Activated CD4-positive, alpha-beta T cell treated with anti-CD3 and anti-CD28 coated beads for 36 hours (primary cell): ENCODE measurements around the gene SHISAL1. TPM values are rescaled to one million over a fixed set of nuclear protein-coding genes. Genes with fewer than 3 reads are reported as not detected.

ENCODE experiments used
- ATAC-seq: fragments of 200-7000 bp; cut with Tn5 transposase; one replicate; pipeline ENCODE4 v1.10.0; 2021; ENCODE audit warnings: mild to moderate bottlenecking, moderate library complexity
- CTCF ChIA-PET: fragments of 350-600 bp; sonication (Branson Sonifier 250); formaldehyde crosslinking; loops from one replicate; lab custom pipeline; 2021; ENCODE audit warnings: antibody characterized with exemption; lab: Charles Lee
- POLR2A ChIA-PET: fragments of 350-600 bp; sonication (Branson Sonifier 250); formaldehyde crosslinking; loops from one replicate; lab custom pipeline; 2021; ENCODE audit warnings: antibody characterized with exemption, inconsistent platforms; lab: Charles Lee
- DNase-seq: peaks from one replicate; pipeline ENCODE4 v3.0.0-alpha.2; 2020
- H3K27ac Mint-ChIP-seq: one replicate; pipeline ENCODE4 v1.8.0; 2021; ENCODE audit warnings: mixed read lengths
- H3K27me3 Mint-ChIP-seq: one replicate; pipeline ENCODE4 v1.8.0; 2021; ENCODE audit warnings: mixed read lengths
- H3K36me3 Mint-ChIP-seq: one replicate; pipeline ENCODE4 v1.8.0; 2021; ENCODE audit warnings: low read depth, mixed read lengths
- H3K4me1 Mint-ChIP-seq: one replicate; pipeline ENCODE4 v1.8.0; 2021; ENCODE audit warnings: mixed read lengths
- H3K4me3 Mint-ChIP-seq: one replicate; pipeline ENCODE4 v1.8.0; 2021; ENCODE audit warnings: mild to moderate bottlenecking, moderate library complexity, mixed read lengths
- H3K9me3 Mint-ChIP-seq: one replicate; pipeline ENCODE4 v1.8.0; 2021; ENCODE audit warnings: low read depth, mixed read lengths
- intact Hi-C, 2 experiments: fragments of 100-400 bp; cut with DNase I in 1 of 2; cut with micrococcal nuclease in 1 of 2; formaldehyde crosslinking; loops; one replicate each; pipeline versions ENCODE4 v1.14.2 to v1.15.1; 2022 to 2024; cut with DNase I, micrococcal nuclease
- total RNA-seq, 2 experiments: library from RNA; stranded (reverse); gene quantifications; one replicate each; pipeline ENCODE4 v1.2.3, GENCODE V29; 2021

Gene SHISAL1
- not detected for total RNA-seq

DNA sequence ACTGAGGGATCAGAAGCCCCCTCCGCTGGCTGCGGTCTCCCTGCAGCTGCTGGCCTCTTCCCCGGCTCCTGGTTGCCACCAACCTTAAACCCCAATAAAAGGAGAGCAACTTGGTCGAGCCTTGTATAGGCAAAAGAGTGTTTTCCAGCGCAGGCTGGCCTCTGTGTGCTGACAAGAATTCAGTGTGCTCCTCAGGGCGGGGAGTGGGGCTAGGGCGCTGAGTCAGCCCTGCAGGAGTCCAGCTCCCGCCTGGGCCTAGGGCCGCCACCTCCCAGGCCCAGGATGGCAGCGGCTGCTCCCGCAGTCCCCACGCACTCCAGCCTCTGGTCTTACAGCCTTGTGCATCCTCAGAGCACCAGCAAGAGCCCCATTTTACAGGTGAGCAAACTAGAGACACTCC lies at the start of gene SHISAL1:
TSS of gene SHISAL1 (minus strand) at position 186 of the 400 bp plus-strand sequence. CDS start 12,006 bp downstream, outside the sequence.
- no peaks in the 10 kb centered on the region for H3K36me3 Mint-ChIP-seq
- no peaks in the 10 kb centered on the region for H3K27me3 Mint-ChIP-seq
- H3K4me1 Mint-ChIP-seq = peaks cover 6% of the 10 kb centered on the region
- intact Hi-C loops = no loop called here
- POLR2A ChIA-PET = no interaction called here
- DNase-seq = no peak
- no peak for ATAC-seq
- CTCF ChIA-PET = no interaction called here
- no peak within 1 kb of the TSS for H3K4me3 Mint-ChIP-seq
- no peaks in the 10 kb centered on the region for H3K9me3 Mint-ChIP-seq
- H3K27ac Mint-ChIP-seq = no peak within 1 kb of the TSS

DNA sequence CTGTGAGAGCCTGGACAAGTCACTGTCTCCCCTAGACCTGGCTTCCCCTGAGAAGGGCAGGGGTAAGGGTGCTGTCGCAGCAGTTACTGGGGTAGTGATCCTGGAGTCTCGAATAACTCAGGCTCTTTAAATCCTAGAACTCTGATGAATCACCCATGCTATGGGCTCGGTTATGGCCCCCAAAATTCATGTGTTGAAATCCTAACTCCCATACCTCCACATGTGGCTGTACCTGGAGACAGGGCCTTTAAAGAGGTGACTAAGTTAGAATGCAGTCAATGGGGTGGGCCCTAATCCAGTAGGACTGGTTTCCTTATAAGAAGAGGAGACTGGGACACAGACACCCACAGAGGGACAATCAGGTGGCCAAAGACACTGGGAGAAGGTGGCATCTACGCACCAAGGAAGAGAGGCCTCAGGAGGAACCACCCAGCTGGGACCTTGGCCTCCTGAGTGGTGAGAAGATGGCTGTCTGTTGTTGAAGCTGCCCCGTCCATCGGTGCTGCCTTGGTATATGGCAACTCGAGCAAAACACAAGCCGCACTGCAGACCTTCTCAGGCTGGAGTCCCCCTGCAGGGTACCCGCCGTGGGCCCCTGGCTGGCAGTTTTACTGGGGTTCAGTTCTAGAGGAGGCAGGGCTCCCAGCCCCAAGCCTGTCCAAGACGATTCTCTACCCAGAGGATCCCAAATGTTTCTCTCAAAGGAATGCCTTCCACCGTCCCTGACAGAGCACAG lies 48.8 kb upstream of the SHISAL1 start:
- Mint-ChIP-seq H3K27ac (no peak overlapping the region), H3K36me3 (no peaks in the 10 kb centered on the region), H3K9me3 (no peaks in the 10 kb centered on the region), H3K27me3 (peaks cover 3% of the 10 kb centered on the region), H3K4me3 (no peak overlapping the region), H3K4me1 (no peaks in the 10 kb centered on the region)
- ATAC-seq (no peak), DNase-seq (no peak)
- ChIA-PET CTCF (no interaction called here), POLR2A (no interaction called here)
- intact Hi-C loops = no loop called here

DNA sequence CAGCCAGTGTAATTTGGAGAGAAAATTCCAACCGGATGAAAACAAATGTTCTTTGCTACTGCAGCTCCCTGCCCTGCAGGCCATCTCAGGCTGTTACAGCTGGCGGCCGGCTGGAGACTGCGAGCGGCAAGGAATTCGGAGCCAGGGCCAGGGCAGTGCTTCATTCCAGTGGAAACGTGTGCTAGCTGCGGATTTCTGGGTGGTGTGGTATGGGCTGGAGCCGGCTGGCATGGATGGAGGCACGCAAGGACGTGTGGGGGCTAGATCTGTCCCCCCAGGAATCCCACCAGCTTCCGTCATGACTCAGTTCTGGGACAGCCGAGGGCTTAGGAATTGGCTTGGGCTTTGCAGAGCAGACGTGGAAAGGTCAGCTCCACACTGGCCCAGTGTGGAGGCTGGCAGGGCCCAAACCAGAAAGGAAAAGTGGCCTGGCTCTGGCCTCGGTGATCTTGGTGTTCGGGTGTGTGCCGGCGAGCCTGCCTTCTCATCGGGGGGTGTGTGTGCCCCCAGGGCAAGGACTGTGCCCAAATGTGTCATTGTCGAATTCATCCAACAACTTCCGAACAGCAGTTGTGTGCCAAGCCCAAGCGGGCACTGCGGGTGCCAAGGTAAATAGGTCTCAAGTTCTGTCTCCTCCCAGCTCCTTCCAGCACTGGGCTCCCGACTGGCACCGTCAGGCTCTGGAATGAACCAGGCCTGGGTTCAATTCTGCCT lies 48.1 kb upstream of the SHISAL1 start:
- no peak for DNase-seq
- no peak overlapping the region for H3K27ac Mint-ChIP-seq
- ATAC-seq = no peak
- no peaks in the 10 kb centered on the region for H3K4me1 Mint-ChIP-seq
- peaks cover 3% of the 10 kb centered on the region for H3K27me3 Mint-ChIP-seq
- ChIA-PET POLR2A (no interaction called here), CTCF (no interaction called here)
- intact Hi-C loops = no loop called here
- no peaks in the 10 kb centered on the region for H3K9me3 Mint-ChIP-seq
- no peaks in the 10 kb centered on the region for H3K36me3 Mint-ChIP-seq
- H3K4me3 Mint-ChIP-seq = no peak overlapping the region

DNA sequence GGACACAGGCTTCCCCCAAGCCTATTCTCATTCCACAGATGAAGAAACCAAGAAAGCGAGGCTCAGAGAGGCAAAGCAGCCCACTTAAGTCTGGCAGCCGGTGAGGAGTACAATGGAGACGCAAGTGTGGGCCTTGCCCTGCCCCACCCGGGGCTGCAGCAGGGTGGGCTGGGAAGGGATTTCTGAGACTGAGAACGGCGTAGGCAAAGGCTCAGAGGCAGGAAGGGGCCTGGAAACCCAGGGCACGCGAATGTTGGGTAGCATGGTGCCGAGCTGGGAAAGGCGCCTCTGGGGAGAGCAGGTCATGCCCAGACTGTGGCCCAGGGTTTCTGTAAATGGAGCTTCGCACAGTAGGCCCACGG lies 47.5 kb upstream of the SHISAL1 start:
- H3K27me3 Mint-ChIP-seq = peaks cover 5% of the 10 kb centered on the region
- intact Hi-C loops = no loop called here
- ATAC-seq = no peak
- ChIA-PET POLR2A (no interaction called here), CTCF (no interaction called here)
- no peak overlapping the region for H3K4me3 Mint-ChIP-seq
- H3K9me3 Mint-ChIP-seq = no peaks in the 10 kb centered on the region
- H3K27ac Mint-ChIP-seq = no peak overlapping the region
- H3K4me1 Mint-ChIP-seq = no peaks in the 10 kb centered on the region
- H3K36me3 Mint-ChIP-seq = no peaks in the 10 kb centered on the region
- DNase-seq = no peak

DNA sequence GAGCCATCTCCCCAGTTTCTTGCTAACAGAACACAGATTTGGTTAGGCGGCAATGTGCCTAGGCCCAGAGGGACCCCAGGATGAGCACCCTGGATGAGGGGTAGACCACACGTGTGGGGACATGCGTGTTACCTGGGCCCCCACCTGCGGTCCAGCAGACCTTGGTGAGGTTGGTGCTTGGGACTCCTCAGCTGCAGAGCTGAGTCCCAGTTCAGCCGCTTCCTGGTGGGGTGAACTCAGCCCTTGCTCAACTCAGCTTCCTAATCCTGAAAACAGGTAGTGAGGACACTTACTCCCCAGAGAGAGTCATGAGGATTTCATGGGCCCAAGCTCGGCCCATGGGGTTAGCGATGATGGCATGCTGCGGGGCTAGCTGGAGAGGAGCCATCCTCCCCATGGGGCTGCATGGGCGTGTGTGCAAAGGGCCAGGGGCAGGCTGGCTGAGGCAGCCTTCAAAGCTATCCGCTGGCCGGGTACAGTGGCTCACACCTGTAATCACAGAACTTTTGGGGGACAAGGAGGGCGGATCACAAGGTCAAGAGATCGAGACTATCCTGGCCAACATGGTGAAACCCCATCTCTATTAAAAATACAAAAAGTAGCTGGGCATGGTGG lies 46.9 kb upstream of the SHISAL1 start:
- no peaks in the 10 kb centered on the region for H3K4me1 Mint-ChIP-seq
- H3K36me3 Mint-ChIP-seq = no peaks in the 10 kb centered on the region
- POLR2A ChIA-PET = no interaction called here
- DNase-seq (no peak), ATAC-seq (no peak)
- H3K9me3 Mint-ChIP-seq = no peaks in the 10 kb centered on the region
- no peak overlapping the region for H3K4me3 Mint-ChIP-seq
- H3K27ac Mint-ChIP-seq = no peak overlapping the region
- intact Hi-C loops = no loop called here
- peaks cover 8% of the 10 kb centered on the region for H3K27me3 Mint-ChIP-seq
- CTCF ChIA-PET = no interaction called here

DNA sequence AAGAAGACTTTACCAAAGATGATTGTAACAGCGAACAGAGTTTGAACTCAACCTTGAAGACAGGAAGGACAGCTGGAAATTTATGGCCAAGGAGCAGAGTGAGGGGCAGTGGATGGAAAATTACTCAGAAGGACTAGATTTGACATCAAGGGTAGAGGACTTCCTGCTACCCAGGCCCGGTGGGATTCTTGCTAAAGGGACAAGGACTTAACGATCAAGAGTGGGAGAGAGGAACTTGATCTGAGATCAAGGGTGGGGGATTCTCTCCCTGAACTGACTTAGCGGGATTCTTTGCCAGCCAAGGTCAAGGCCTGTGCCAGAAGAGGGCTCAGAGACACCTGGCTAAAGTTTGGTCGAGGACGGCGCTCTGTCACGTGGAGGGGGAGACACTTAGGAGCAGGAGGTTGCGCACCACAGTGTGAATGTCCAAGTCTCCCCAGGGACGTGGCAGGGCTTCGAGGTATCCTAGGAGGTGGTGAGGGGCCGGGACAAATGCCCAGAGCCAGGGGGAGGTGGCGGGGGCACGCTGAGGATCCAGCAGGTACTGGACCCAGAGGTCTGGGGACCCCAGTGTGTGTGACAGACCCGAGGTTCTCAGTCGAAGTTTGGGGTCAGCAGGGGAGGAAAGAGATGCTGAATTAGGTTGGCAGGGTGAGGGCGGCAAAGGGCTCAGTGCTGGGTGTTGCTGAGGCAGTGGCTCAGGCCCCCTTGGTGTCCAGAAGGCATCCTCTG lies 46.1 kb upstream of the SHISAL1 start:
- no peaks in the 10 kb centered on the region for H3K9me3 Mint-ChIP-seq
- CTCF ChIA-PET = no interaction called here
- no peaks in the 10 kb centered on the region for H3K36me3 Mint-ChIP-seq

DNA sequence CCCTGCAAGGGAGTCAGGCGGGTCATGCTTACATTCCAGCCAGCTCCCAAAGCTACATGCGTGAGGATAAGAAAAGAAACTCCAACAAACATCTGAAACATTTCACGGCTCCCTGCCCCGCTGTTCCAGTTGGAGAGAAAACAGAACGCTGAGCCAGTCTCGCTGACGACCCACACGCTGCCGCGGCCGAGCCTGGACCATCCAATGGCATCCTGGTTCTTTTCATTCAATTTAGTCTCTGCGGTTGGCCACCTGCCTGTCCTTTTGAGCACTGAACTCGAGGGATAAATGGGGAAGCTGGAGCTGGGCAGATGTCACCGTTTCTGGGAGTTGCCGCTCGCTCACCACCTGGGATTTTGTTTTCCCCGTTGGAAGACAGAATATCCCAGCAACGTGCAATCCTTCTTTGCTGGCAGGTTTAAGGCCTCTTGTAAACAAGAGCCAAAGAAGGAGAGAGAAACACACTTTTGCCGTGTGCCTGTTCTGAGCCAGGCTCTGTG lies 45.3 kb upstream of the SHISAL1 start:
- no peaks in the 10 kb centered on the region for H3K4me1 Mint-ChIP-seq
- H3K27ac Mint-ChIP-seq = no peak overlapping the region
- no peak for ATAC-seq
- H3K9me3 Mint-ChIP-seq = no peaks in the 10 kb centered on the region
- no peak for DNase-seq
- ChIA-PET CTCF (no interaction called here), POLR2A (no interaction called here)
- H3K27me3 Mint-ChIP-seq = peaks cover 18% of the 10 kb centered on the region
- H3K36me3 Mint-ChIP-seq = no peaks in the 10 kb centered on the region
- no peak overlapping the region for H3K4me3 Mint-ChIP-seq
- intact Hi-C loops = no loop called here

More for the DNA sequence above, 46.1 kb upstream of the SHISAL1 start:
- intact Hi-C loops = no loop called here
- ATAC-seq = no peak
- Mint-ChIP-seq H3K27ac (no peak overlapping the region), H3K4me3 (no peak overlapping the region), H3K27me3 (peaks cover 13% of the 10 kb centered on the region), H3K4me1 (no peaks in the 10 kb centered on the region)
- DNase-seq = no peak
- POLR2A ChIA-PET = no interaction called here

DNA sequence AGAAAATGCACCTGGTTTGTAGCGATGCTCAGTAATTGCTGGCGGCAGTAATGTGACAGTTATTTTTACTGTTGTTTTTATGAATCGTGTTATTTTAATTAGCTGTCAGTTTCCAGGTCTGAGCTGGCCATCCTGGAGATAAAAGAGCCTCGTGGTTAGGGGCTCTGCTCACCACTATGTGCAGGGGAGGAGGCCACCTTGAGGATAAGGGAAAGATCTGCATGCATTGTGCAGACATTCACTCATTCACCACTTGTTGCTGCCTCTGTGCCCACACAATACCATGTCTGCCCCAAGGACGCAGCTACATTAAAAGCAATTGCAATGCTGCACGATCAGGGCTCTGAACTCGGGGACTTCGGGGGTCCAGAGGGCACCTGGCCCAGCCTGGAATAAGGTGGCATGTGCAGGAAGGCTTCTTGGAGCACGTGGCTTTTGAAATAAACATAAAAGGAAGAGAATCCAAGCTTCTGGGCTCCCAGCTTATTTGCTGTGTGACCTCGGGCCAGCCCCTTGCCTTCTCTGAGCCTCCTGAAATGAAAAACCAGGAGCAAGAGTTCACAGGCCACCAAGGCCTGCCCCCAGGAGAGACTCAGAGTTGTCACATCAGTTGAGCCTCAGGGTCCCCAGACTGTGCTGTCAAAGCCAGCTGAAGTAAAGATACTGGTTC lies 44.7 kb upstream of the SHISAL1 start:
- intact Hi-C loops = no loop called here
- Mint-ChIP-seq H3K27ac (no peak overlapping the region), H3K9me3 (no peaks in the 10 kb centered on the region), H3K4me3 (no peak overlapping the region), H3K36me3 (no peaks in the 10 kb centered on the region), H3K27me3 (peaks cover 18% of the 10 kb centered on the region), H3K4me1 (no peaks in the 10 kb centered on the region)
- ATAC-seq (no peak), DNase-seq (no peak)
- CTCF ChIA-PET = no interaction called here
- POLR2A ChIA-PET = interaction anchor here (0.6 kb wide), 1 partner anchor 140 kb away, joined by 8 read pairs; no protein-coding TSS in a partner anchor

DNA sequence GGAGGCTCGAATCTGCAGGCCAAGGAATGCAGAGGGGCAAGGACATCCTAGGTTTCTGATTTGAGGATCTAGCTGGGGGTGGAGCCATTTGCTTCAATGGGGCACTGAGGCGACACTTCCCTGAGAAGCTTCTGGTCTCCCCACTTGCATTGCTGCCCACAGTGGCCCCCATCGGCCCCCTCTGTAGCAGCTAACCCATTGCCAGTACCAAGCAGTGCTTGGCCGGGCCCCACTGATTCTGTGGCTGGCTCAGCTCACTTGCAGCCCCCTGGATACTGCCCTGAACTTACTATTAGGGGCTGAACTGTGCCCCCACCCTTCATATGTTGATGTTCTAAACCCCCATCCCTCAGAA lies 42.9 kb upstream of the SHISAL1 start:
- CTCF ChIA-PET = no interaction called here
- DNase-seq (no peak), ATAC-seq (no peak)
- intact Hi-C loops = no loop called here
- H3K4me1 Mint-ChIP-seq = peaks cover 11% of the 10 kb centered on the region
- no peaks in the 10 kb centered on the region for H3K9me3 Mint-ChIP-seq
- H3K27me3 Mint-ChIP-seq = peaks cover 18% of the 10 kb centered on the region
- no peak overlapping the region for H3K4me3 Mint-ChIP-seq
- no peak overlapping the region for H3K27ac Mint-ChIP-seq
- H3K36me3 Mint-ChIP-seq = no peaks in the 10 kb centered on the region
- POLR2A ChIA-PET = no interaction called here

DNA sequence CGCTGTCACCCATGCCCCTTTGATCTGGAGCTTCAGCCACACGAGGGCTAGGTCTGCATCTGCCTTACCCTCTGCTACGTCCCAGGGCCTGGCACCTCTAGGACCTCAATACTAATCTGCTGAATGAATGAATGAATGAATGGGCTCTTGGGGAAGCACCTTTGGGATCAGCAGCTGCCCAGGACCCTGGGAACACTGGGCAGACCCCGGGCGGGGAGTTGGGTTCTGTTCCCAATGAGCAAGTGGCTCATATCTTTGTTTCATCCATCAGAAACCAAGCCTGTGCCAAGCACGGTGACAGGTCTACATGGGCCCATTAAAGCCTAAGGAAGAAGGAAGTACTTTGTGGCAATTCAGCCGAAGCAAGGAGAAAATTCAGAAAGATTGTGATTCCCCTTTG lies 41.5 kb upstream of the SHISAL1 start:
- no peak overlapping the region for H3K4me3 Mint-ChIP-seq
- H3K9me3 Mint-ChIP-seq = no peaks in the 10 kb centered on the region
- intact Hi-C loops = no loop called here
- ATAC-seq (no peak), DNase-seq (no peak)
- CTCF ChIA-PET = interaction anchor here (1.1 kb wide), 1 partner anchor 271 kb away, joined by 3 read pairs; no protein-coding TSS in a partner anchor
- peak overlapping the region; percentile 29 for H3K27ac Mint-ChIP-seq
- POLR2A ChIA-PET = no interaction called here
- H3K4me1 Mint-ChIP-seq = peaks cover 11% of the 10 kb centered on the region
- H3K27me3 Mint-ChIP-seq = peaks cover 18% of the 10 kb centered on the region
- H3K36me3 Mint-ChIP-seq = no peaks in the 10 kb centered on the region

DNA sequence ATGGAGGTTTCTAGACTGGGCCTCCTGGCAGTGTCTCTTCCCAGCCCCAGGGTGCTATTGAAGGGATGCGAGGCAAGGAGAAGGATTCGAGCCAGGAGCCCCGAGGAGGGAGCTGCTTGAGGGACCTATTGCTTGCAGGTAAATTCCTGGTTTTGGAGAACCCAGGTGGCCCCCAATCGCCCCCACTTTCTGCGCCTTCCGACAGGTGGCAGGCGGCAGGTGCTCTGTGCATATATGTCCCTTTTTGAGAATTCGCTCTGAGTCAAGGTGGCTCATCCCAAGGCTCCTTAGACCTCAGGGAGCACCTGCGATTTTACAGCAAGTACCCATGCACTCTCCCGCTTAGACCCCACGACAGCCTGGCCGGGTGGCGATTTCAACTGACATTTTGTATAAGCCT lies 40.3 kb upstream of the SHISAL1 start:
- no peaks in the 10 kb centered on the region for H3K9me3 Mint-ChIP-seq
- peaks cover 11% of the 10 kb centered on the region for H3K4me1 Mint-ChIP-seq
- H3K4me3 Mint-ChIP-seq = no peak overlapping the region
- CTCF ChIA-PET = no interaction called here
- peaks cover 15% of the 10 kb centered on the region for H3K27me3 Mint-ChIP-seq
- DNase-seq = no peak
- intact Hi-C loops = no loop called here
- POLR2A ChIA-PET = no interaction called here
- no peaks in the 10 kb centered on the region for H3K36me3 Mint-ChIP-seq
- ATAC-seq = no peak
- no peak overlapping the region for H3K27ac Mint-ChIP-seq
